T-cell (primary cell): ENCODE measurements around the gene LRP1-AS. TPM values are rescaled to one million over a fixed set of nuclear protein-coding genes. Genes with fewer than 3 reads are reported as not detected.

Experiments
- ATAC-seq, 4 experiments: fragments of 200-7000 bp in 3 of 4; fragments of 150-1000 bp in 1 of 4; cut with Tn5 transposase; replicated peaks in 1 of 4; 1 replicate in 3 of 4; 2 replicates in 1 of 4; pipeline ENCODE4 v1.10.0; 2021; ENCODE audit warnings: moderate library complexity in 3 of 4, mild to moderate bottlenecking in 2 of 4, moderate number of reproducible peaks in 1 of 4
- CTCF ChIA-PET, 2 donors: fragments of 300-600 bp; sonication (Branson Sonifier 250); formaldehyde crosslinking; loops; one replicate each; lab custom pipeline; 2022; ENCODE audit warnings: antibody characterized with exemption in 2 of 2; lab: Charles Lee
- POLR2A ChIA-PET, 2 donors: fragments of 300-600 bp; sonication (Branson Sonifier 250); formaldehyde crosslinking; loops; one replicate each; lab custom pipeline; 2022; ENCODE audit warnings: antibody characterized with exemption in 2 of 2; lab: Charles Lee
- DNase-seq, 35 experiments: peaks; one replicate each; pipeline versions ENCODE4 v3.0.0 to v3.0.0-alpha.2; 2013 to 2023
- H3K27ac ChIP-seq: one replicate; pipeline ENCODE4 v1.5.1; 2013; ENCODE audit warnings: low read length
- H3K27me3 ChIP-seq, 2 experiments: replicated peaks in 1 of 2; 1 replicate in 1 of 2; 2 replicates in 1 of 2; pipeline versions ENCODE4 v1.6.1 to v1.7.0; 2013; ENCODE audit warnings: low read length in 1 of 2, mixed read lengths in 1 of 2; ENCODE audit not compliant: control insufficient read depth in 2 of 2, insufficient read depth in 2 of 2; ENCODE audit errors: extremely low read depth in 1 of 2
- H3K36me3 ChIP-seq, 2 donors: 1 replicate in 1 of 2; 2 replicates in 1 of 2; pipeline versions ENCODE4 v1.6.1 to v1.7.0; 2013; ENCODE audit warnings: low read length in 1 of 2; ENCODE audit not compliant: control insufficient read depth in 2 of 2, insufficient read depth in 1 of 2; ENCODE audit errors: extremely low read depth in 1 of 2
- H3K4me1 ChIP-seq, 2 experiments: 1 replicate in 1 of 2; 2 replicates in 1 of 2; pipeline versions ENCODE4 v1.6.1 to v1.7.0; 2013; ENCODE audit warnings: low read length in 2 of 2, mixed read lengths in 1 of 2; ENCODE audit not compliant: insufficient read depth in 2 of 2, control insufficient read depth in 1 of 2; ENCODE audit errors: extremely low read depth in 1 of 2
- H3K4me3 ChIP-seq, 2 donors: 1 replicate in 1 of 2; 2 replicates in 1 of 2; pipeline versions ENCODE4 v1.5.1 to v1.7.0; 2013; ENCODE audit warnings: mild to moderate bottlenecking in 2 of 2, low read length in 1 of 2, moderate library complexity in 1 of 2; ENCODE audit not compliant: control insufficient read depth in 1 of 2; ENCODE audit errors: extremely low read depth in 1 of 2
- H3K9me3 ChIP-seq: 2 replicates; pipeline ENCODE4 v1.7.0; 2013
- H3K27ac Mint-ChIP-seq, 2 donors: one replicate each; pipeline ENCODE4 v1.8.0; 2020 to 2021; ENCODE audit warnings: mild to moderate bottlenecking in 2 of 2, mixed read lengths in 2 of 2
- H3K27me3 Mint-ChIP-seq, 2 donors: one replicate each; pipeline ENCODE4 v1.8.0; 2021 to 2022; ENCODE audit warnings: mixed read lengths in 2 of 2
- H3K36me3 Mint-ChIP-seq: one replicate; pipeline ENCODE4 v1.8.0; 2021; ENCODE audit warnings: mixed read lengths
- H3K4me1 Mint-ChIP-seq, 3 donors: one replicate each; pipeline ENCODE4 v1.8.0; 2020 to 2022; ENCODE audit warnings: mixed read lengths in 3 of 3, mild to moderate bottlenecking in 1 of 3
- H3K4me3 Mint-ChIP-seq, 3 donors: one replicate each; pipeline ENCODE4 v1.8.0; 2020 to 2022; ENCODE audit warnings: mild to moderate bottlenecking in 3 of 3, mixed read lengths in 3 of 3, moderate library complexity in 3 of 3
- H3K9me3 Mint-ChIP-seq, 3 donors: one replicate each; pipeline ENCODE4 v1.8.0; 2020 to 2022; ENCODE audit warnings: mixed read lengths in 3 of 3
- WGBS: methylation state at CpG from one replicate; pipeline ENCODE4 v1.1.5; 2013; ENCODE audit warnings: missing lambda C conversion rate; ENCODE audit not compliant: insufficient coverage; 5-methylcytosine and 5-hydroxymethylcytosine counted together
- total RNA-seq, 35 experiments: library from RNA in 6 of 35; stranded (reverse) in 6 of 35; fragments of 120-200 nt in 1 of 35; gene quantifications; one replicate each; pipeline versions ENCODE4 v1.2.1 to v1.2.4 and lab custom pipeline; 2013 to 2026

The LRP1-AS gene
- total RNA-seq, 5 donors from 2014 or later (not counting 1 experiment from before 2014, with no cell fraction given) = not detected

DNA sequence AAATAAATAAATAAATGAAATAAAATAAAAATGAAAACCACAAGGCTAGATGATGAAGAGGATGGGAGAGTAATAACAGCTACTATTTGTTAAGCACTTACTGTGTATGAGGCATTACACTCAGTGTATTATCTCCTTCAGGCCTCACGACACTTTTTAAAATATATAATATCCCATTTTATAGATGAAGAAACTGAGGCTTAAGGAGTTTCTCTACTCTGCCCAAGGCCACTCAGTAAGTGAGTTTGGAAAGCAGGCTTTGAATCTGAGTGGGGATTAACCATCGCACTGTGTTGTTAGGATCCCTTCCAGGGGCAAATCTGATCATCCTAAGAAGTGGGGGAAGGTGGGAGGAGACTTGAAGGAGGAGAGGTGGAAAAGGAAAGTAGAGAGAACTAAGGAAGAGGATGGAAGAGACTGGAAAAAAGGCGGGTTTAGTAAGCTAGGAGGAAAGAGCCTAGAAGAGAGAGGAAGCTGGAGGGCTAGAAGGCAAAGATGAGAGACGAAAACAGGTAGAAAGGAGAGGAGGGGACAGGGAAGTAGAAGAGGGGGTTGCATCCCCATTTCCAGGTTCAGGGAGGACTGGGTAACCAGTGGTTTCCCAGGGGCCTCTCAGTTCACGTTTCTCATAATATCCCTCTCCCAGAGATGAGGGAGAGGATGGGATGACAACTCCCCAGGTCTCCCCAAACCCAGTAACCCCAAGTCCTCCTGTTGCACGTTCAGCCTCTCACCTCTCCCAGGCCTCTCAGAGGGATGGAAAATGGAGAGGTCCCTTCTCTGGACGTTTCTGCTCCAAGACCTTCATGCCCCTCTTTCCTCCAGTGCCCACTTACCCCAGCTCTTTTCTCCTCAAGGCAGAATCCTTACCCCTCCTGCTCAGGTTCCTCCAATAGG lies 38.0 kb downstream of the LRP1-AS start:
- Mint-ChIP-seq H3K27me3 (no peaks in the 10 kb centered on the region), H3K36me3 (peaks cover 30% of the 10 kb centered on the region), H3K9me3 (no peaks in the 10 kb centered on the region), H3K4me3 (peak overlapping the region; percentile 89 to 98 (median 92)), H3K4me1 (peaks cover 49 to 62% (median 57%) of the 10 kb centered on the region in 3 donors), H3K27ac (peak overlapping the region; percentile 96 to 97)
- Histone ChIP-seq H3K9me3 (no peaks in the 10 kb centered on the region), H3K4me1 (peaks cover 17 to 58% of the 10 kb centered on the region in 2 experiments), H3K36me3 (peaks cover 21 to 41% of the 10 kb centered on the region in 2 donors), H3K4me3 (peak overlapping the region; percentile 68 to 97), H3K27ac (peak overlapping the region; percentile 91), H3K27me3 (no peaks in the 10 kb centered on the region)
- ChIA-PET POLR2A (interaction anchor here in 1 of 2 donors (0.6 to 1.0 kb wide), 3 partner anchors 9 to 362 kb away, joined by 3 read pairs; no protein-coding TSS in a partner anchor), CTCF (interaction anchor here in 1 of 2 donors (0.8 to 5.9 kb wide), 4 partner anchors 13 to 103 kb away, joined by 3 to 201 read pairs (median 37); partner anchors contain the start of genes NEMP1 and ZBTB39)
- DNase-seq (no peak), ATAC-seq (no peak)
- 61% methylated on average over 3 of the region's 7 CpGs for WGBS

DNA sequence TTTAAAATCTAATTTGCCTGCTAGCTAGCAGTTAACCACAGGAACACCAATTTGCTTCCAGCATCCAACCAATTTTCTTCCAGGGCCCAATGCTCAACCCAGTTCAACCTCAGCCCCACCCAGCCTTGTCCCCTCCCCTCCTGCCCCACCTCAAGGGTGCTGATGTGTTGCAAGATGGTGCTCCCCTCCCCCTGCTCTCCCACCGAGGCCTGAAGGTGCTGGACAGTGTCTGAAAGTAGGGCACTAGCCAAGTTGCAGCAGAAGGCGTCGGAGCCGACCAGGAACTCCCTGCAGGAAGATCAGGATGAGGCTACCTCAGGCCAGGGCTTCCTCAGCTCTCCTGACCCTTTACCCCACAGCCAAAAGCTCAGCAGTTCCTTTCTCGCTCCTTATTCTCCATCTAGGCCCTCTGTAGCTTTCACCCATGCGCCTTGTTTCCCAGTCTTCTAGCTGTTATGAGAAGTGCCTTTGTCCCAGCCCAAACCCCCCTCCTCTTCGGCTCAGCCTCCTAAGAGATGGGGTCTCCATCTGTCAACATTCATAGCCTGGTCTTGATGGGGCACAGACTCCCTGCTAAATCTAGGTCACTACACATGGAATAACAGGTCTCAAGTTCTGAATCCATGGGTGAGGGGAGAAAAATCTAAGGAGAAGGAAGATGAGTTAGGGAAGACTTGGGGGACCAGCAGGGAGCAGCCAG lies 39.8 kb downstream of the LRP1-AS start:
- Mint-ChIP-seq H3K27ac (peak overlapping the region; percentile 69 to 80), H3K4me1 (peaks cover 52 to 70% (median 60%) of the 10 kb centered on the region in 3 donors), H3K9me3 (no peaks in the 10 kb centered on the region), H3K4me3 (peak overlapping the region in 1 of 3 donors; percentile 92), H3K27me3 (no peaks in the 10 kb centered on the region), H3K36me3 (peaks cover 35% of the 10 kb centered on the region)
- ChIA-PET CTCF (interaction anchor here (0.5 to 5.9 kb wide), 5 partner anchors 8 to 707 kb away, joined by 3 to 201 read pairs (median 5); no protein-coding TSS in a partner anchor), POLR2A (no interaction called here)
- Histone ChIP-seq H3K36me3 (peaks cover 26 to 54% of the 10 kb centered on the region in 2 donors), H3K4me1 (peaks cover 18 to 56% of the 10 kb centered on the region in 2 experiments), H3K9me3 (no peaks in the 10 kb centered on the region), H3K4me3 (peak overlapping the region in 1 of 2 donors; percentile 20), H3K27ac (no peak overlapping the region), H3K27me3 (no peaks in the 10 kb centered on the region)
- DNase-seq (no peak), ATAC-seq (no peak)
- WGBS = 91% methylated on average over 5 of the region's 7 CpGs

DNA sequence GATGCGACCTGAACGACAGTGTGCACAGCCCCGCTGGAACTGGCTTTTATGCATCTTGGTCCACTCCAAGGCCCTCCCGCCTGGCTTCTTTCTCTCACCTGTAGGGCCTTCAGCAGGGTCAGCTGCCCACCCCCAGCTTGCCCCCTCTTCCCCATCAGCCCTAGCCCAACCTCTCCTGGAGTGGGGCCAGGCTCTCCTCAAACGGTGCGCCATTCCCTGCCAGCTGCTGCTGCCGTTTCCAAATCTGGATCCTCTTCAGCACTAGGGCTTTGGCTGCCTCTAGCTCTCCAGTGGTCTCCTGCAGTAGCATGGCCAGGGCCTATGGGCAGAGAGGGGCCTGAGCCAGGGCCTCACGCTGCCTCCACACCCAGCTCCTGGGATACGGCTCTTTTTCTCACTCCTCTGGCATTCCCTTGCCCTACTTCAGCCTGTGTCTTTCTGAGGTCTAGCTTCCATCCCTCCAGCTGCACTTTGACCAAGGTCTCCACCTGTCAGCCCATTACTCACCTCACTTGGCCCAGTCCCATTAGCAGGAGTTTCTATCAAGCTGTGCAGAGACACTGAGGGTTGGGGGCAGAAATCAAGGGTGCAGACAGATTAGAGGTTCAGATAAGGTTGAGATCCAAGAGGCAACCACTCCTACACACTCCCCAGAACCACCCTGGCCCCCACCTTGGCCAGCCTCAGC lies 41.3 kb downstream of the LRP1-AS start:
- no peaks in the 10 kb centered on the region for H3K27me3 ChIP-seq
- H3K4me1 ChIP-seq = peaks cover 19 to 51% of the 10 kb centered on the region in 2 experiments
- peaks cover 26 to 65% of the 10 kb centered on the region in 2 donors for H3K36me3 ChIP-seq
- H3K4me3 ChIP-seq = no peak overlapping the region
- CTCF ChIA-PET = no interaction called here
- no peak overlapping the region for H3K27ac ChIP-seq
- Mint-ChIP-seq H3K9me3 (no peaks in the 10 kb centered on the region), H3K27me3 (no peaks in the 10 kb centered on the region), H3K36me3 (peaks cover 38% of the 10 kb centered on the region), H3K4me3 (no peak overlapping the region), H3K4me1 (peaks cover 55 to 64% (median 57%) of the 10 kb centered on the region in 3 donors), H3K27ac (peak overlapping the region; percentile 65 to 68)
- no peaks in the 10 kb centered on the region for H3K9me3 ChIP-seq
- POLR2A ChIA-PET = no interaction called here
- WGBS = 94% methylated on average over 9 of the region's 9 CpGs
- DNase-seq (no peak), ATAC-seq (no peak)

- H3K36me3 Mint-ChIP-seq = peaks cover 40% of the 10 kb centered on the region
- WGBS = 88% methylated on average over 3 of the region's 14 CpGs
- H3K36me3 ChIP-seq = peaks cover 26 to 68% of the 10 kb centered on the region in 2 donors
Measured at GRCh38 chr12:57105011-57105753, 42.2 kb downstream of the LRP1-AS start.

DNA sequence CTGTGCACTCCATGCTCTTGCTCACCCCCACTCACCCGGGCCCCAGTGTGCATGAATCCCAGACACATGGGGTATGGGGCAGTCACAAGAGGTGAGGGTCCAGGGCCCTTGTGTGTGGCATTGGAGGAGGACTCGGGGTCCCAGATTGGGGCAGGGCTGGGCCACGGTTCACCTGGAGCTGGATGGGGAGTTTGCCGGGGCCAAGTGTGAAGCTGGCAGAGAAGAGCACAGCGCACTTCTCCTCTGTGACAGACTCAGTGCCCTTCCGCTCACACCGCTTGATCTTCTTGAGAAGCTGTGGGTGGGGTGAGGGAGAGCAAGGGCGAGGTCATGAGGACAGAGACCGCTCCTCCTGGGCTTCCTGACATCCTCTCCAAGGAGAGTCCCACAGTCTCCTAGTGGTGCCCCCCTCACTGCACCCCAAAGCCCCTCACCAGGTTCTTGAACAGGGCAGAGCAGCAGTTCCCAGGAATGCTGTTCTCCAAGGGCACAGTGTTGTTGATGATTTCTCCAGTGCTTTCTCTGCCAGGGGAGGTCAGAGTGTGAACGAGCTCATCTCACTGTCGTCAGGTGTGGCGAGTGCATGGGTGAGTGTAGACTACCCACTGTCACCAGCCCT lies 43.0 kb downstream of the LRP1-AS start:
- Histone ChIP-seq H3K27me3 (no peaks in the 10 kb centered on the region), H3K27ac (no peak overlapping the region), H3K4me1 (peaks cover 12 to 42% of the 10 kb centered on the region in 2 experiments), H3K9me3 (no peaks in the 10 kb centered on the region), H3K36me3 (peaks cover 26 to 75% of the 10 kb centered on the region in 2 donors), H3K4me3 (no peak overlapping the region)
- ChIA-PET CTCF (interaction anchor here in 1 of 2 donors (0.6 to 1.0 kb wide), 2 partner anchors 10 to 821 kb away, joined by 3 read pairs; no protein-coding TSS in a partner anchor), POLR2A (no interaction called here)
- ATAC-seq (no peak), DNase-seq (no peak)
- WGBS = 100% methylated on average over 1 of the region's 12 CpGs
- Mint-ChIP-seq H3K9me3 (no peaks in the 10 kb centered on the region), H3K4me1 (peaks cover 54 to 67% (median 62%) of the 10 kb centered on the region in 3 donors), H3K27me3 (no peaks in the 10 kb centered on the region), H3K4me3 (no peak overlapping the region), H3K36me3 (peaks cover 48% of the 10 kb centered on the region), H3K27ac (peak overlapping the region; percentile 11 to 65)

More at GRCh38 chr12:57105011-57105753, 42.2 kb downstream of the LRP1-AS start:
- H3K9me3 Mint-ChIP-seq = no peaks in the 10 kb centered on the region
- H3K4me3 Mint-ChIP-seq = no peak overlapping the region
- Histone ChIP-seq H3K27me3 (no peaks in the 10 kb centered on the region), H3K4me3 (no peak overlapping the region), H3K27ac (no peak overlapping the region), H3K4me1 (peaks cover 19 to 50% of the 10 kb centered on the region in 2 experiments), H3K9me3 (no peaks in the 10 kb centered on the region)
- POLR2A ChIA-PET = no interaction called here
- DNase-seq = no peak
- peaks cover 59 to 68% (median 62%) of the 10 kb centered on the region in 3 donors for H3K4me1 Mint-ChIP-seq
- ATAC-seq = no peak
- H3K27me3 Mint-ChIP-seq = no peaks in the 10 kb centered on the region
- CTCF ChIA-PET = interaction anchor here in 1 of 2 donors (1.0 kb wide), 1 partner anchor 11 kb away, joined by 3 read pairs; no protein-coding TSS in a partner anchor
- peak overlapping the region in 1 of 2 donors; percentile 11 for H3K27ac Mint-ChIP-seq
